ENCODE measurements around the gene PXK.

PXK gene

DNA sequence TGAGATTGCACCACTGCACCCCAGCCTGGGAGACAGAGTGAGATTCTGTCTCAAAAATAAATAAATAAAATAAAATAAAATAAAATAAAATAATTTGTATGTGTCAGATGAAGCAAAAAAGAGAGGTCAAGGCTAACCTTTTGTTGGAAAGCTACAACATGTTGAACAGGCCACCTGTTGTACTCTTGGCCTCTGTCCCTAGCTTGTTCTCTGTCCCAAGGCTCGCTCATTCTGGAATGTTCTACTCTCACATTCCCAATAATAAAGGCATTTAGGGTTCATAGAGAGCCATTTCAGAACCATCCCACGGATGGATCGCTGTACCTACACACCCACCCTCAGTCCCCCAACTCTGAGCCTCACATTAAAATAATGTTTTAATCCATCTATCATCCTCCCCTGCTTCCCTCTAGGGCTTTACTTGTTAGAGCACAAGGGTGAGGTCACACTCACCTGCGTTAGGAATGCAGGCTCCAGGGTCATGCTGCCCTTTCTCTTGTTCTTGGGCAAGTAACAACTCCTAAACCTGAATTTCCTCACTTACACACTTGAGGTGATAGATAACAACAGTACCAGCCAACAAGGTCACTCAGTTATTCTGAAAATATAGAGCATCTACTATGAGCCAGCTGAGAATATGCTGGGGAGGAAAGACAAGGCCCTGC is 134.3 kb downstream of the PXK start:
- DNase-seq (ENCODE audit: low spot score), result no peak

DNA sequence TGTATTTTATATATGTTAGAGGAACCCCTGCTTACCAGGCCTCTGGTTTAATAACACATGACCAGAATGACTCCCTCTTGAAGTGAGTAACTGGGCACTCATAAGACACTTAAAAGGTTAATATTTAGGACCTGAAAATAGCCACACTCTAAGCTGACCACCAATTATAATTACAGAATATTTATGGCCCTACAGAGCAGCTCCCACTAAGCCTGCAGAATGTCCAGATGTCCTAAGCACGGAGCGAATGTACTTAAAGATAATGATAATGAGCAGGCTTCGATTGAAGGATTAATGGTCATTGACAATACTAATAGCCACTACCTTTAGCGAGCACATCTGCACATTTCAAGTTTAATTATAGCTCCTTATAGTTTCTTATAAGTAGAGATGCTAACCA is 136.4 kb downstream of the PXK start:
- DNase-seq (ENCODE audit: low spot score), result no peak

DNA sequence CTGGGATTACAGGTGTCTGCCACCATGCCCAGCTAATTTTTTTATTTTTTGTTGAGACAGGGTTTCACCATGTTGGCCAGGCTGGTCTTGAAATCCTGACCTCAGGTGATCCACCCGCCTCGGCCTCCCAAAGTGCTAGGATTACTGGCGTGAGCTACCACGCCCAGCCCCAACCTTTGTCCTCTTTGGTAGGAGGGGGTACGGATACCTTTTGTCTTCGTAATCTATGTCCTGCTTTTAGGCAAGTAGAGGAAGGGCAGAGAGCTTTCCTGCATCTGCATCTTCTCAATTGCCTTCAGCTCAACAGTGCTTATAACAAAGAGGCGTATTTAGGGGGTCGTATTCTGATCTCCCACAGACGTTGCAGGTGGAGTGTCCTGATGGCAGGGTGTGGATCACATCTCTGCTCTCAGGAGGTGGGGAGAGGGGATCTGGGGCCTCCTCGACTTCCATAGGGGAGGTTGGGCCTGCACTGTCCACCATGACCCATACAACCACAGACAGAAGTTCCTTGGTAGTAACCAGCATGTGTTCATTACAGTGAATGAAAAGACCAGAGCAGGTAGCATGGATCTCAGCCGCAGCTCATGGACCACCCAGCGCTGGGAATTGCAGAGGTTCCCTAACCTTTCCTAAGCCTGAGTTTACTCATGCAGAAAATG is 137.8 kb downstream of the PXK start:
- DNase-seq (ENCODE audit: low spot score), result no peak

DNA sequence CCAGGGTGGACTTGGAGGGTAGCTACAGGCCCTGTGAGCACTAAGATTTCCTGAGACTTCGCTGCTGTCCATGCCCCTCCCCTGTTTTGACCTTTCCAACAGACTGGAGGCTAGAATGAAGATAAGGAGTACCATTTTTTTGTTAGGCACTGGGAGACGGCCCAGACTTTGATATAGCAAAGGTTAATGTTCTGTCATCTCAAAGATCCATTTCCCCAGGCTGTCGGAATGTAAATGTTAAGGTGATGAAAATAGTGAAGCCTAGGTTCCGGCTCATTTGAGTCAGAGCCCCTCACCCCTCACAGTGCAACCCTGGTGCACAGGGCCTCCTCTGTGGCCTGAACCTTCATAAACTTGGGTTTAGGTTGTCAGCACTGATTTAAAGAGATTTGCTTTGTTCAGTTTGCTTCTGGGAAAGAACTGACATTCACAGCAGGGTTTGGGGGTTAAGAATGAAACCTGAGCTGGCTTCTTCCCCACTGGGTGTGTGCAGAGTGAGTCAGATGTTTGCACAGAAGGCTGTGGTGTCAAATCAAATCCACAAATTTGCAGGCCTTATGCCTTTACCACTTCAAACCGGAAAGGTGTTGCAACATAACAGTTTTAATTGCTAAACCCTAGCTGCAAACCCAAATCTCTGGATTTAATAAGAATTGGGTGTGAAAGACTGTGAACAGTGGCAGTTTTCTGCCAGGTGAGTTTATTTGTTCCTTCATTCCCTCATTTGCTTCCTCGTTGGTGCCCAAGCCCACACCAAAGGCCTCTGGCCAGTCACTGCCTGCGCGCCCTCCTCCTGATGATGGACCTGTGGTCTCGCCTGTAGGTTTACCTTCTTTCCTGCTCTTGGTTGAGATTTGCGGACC is 138.6 kb downstream of the PXK start:
- DNase-seq (ENCODE audit: low spot score), result no peak

DNA sequence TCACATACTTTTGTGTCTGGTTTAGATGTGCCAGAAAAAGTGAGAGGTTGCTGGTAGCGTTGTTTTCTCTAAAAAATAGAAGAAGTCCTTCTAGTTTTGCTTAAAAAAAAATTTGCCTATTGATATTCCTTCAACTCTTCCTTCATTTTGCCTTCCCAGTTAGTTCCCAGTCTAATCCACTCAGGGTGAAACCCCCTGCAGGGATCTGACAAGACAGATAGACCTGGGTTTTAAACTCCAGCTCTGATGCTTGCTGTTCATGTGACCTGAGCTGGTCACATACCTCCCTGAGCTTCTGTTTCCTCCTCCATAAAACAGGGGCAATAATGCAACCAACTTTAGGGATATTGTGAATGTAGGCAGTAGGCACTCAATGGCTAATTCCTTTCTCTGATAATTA is 140.6 kb downstream of the PXK start:
- no peak for DNase-seq (ENCODE audit: low spot score)

DNA sequence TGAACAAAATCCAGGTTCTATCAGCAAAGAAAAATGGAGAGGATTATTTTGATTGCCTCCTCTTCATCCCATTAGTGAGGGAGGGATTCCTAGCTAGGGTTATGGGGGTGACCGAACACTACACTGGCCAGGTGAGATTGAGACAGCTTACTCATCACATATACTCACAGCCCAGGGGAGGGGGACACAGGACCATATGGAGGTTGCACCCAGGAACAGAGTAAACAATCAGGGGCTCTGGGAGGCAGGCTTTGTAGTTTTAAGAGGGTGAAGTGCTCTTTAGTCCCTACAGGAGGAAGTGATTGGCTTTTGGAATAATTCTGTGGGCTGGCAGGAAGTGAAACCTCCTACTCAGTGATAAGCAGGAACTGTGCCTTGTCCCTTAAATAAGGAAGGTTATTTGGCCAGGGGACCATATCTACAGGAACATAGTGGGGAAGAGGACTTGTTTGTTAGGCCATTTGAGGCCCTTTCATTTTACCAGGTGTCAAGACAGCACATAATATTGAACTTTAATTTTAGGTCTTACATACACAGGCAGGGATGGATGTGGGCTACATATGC is 141.7 kb downstream of the PXK start:
- DNase-seq (ENCODE audit: low spot score), result no peak

DNA sequence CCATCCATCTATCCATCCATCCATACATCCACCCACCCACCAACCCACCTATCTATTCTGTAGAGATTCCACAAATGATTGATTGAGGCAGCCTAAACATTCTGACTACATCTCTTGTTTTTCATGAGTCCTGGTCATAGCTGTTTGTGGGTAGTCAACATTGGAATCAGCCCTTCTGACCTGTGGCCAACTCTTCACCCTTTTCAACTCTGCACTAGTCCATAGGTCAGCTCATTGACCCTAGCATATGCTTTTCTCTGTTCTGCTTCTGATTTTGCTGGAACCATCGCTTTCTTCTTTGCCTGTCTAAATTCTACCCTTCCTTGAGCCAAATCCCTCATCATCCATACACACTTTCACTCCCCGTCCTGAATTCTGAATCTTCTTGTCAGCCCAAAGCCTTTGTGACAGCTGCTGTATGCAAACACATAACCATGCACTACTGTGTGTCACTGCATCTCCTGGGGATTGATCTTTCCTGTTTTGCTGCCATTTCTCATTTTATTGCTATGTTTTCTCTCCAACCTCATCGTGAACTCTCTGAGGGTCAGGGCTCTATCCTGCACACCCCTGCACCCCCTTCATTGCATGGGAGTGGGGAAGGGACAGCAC is 142.4 kb downstream of the PXK start:
- DNase-seq (ENCODE audit: low spot score), result no peak
